Caco-2 (cell line): ENCODE data around the gene SMARCA4. TPM values are rescaled to one million over a fixed set of nuclear protein-coding genes. Genes with fewer than 3 reads are reported as not detected.

Experiments used
- BruUV-seq: library from RNA; stranded (reverse); fragments of 400-500 nt; replicated peaks from 2 replicates; lab custom pipeline; 2021; lab: Mats Ljungman, UMichigan
- CTCF ChIA-PET: fragments of 300-600 bp; sonication (Branson Sonifier 250); formaldehyde crosslinking; loops from one replicate; lab custom pipeline; 2022; ENCODE audit warnings: antibody characterized with exemption; lab: Charles Lee
- POLR2A ChIA-PET: fragments of 300-600 bp; sonication (Branson Sonifier 250); formaldehyde crosslinking; loops from one replicate; lab custom pipeline; 2022; ENCODE audit warnings: antibody characterized with exemption; lab: Charles Lee
- DNase-seq, 2 experiments: peaks; one replicate each; pipeline versions ENCODE4 v3.0.0 to v3.0.0-alpha.2; 2020 to 2022
- H3K27me3 ChIP-seq: replicated peaks from 2 replicates; pipeline ENCODE4 v1.6.0; 2011; ENCODE audit warnings: low read length; ENCODE audit not compliant: control insufficient read depth, insufficient read depth
- H3K36me3 ChIP-seq: 2 replicates; pipeline ENCODE4 v1.5.1; 2011; ENCODE audit warnings: low read length; ENCODE audit not compliant: control insufficient read depth, insufficient read depth
- H3K4me1 ChIP-seq: fragments of 250-450 bp; sonication (Bioruptor Pico); 2 replicates; pipeline ENCODE4 v1.5.1; 2020; ENCODE audit warnings: mild to moderate bottlenecking
- H3K4me3 ChIP-seq: 2 replicates; pipeline ENCODE4 v1.5.1; 2011; ENCODE audit warnings: low read depth, mild to moderate bottlenecking, control low read depth, low read length
- H3K9me3 ChIP-seq: fragments of 250-450 bp; sonication (Bioruptor Pico); 2 replicates; pipeline ENCODE4 v1.5.1; 2020; ENCODE audit warnings: mild to moderate bottlenecking, moderate library complexity
- H3K27ac Mint-ChIP-seq: one replicate; pipeline ENCODE4 v1.8.0; 2022; ENCODE audit warnings: mixed read lengths; ENCODE audit not compliant: unreplicated experiment
- H3K27me3 Mint-ChIP-seq: one replicate; pipeline ENCODE4 v1.8.0; 2022; ENCODE audit warnings: mixed read lengths; ENCODE audit not compliant: insufficient read depth, unreplicated experiment
- H3K36me3 Mint-ChIP-seq: one replicate; pipeline ENCODE4 v1.8.0; 2022; ENCODE audit warnings: mild to moderate bottlenecking, mixed read lengths; ENCODE audit not compliant: insufficient read depth, unreplicated experiment
- H3K4me1 Mint-ChIP-seq: one replicate; pipeline ENCODE4 v1.8.0; 2022; ENCODE audit warnings: low read depth, mixed read lengths; ENCODE audit not compliant: unreplicated experiment
- H3K4me3 Mint-ChIP-seq: one replicate; pipeline ENCODE4 v1.8.0; 2022; ENCODE audit warnings: mild to moderate bottlenecking, moderate library complexity, mixed read lengths; ENCODE audit not compliant: unreplicated experiment
- H3K9me3 Mint-ChIP-seq: one replicate; pipeline ENCODE4 v1.8.0; 2022; ENCODE audit warnings: mixed read lengths; ENCODE audit not compliant: unreplicated experiment
- intact Hi-C: fragments of 100-400 bp; cut with micrococcal nuclease; formaldehyde crosslinking; loops from one replicate; pipeline ENCODE4 v1.10.0; 2022; ENCODE audit not compliant: unreplicated experiment
- total RNA-seq: library from RNA; stranded (reverse); gene quantifications from 2 replicates; pipeline ENCODE4 v1.2.3, GENCODE V29; 2022
- TF ChIP-seq, protein P1 (sequence below), 2 experiments: fragments of 200-600 bp in 1 of 2; IDR thresholded peaks; 1 replicate in 1 of 2; 2 replicates in 1 of 2; pipeline versions ENCODE4 v1.5.1 to v1.8.0; 2011 to 2022; ENCODE audit warnings: antibody characterized with exemption in 1 of 2, control low read depth in 1 of 2, inconsistent platforms in 1 of 2, low read depth in 1 of 2, low read length in 1 of 2, mild to moderate bottlenecking in 1 of 2, moderate library complexity in 1 of 2; ENCODE audit not compliant: insufficient read depth in 1 of 2, severe bottlenecking in 1 of 2, unreplicated experiment in 1 of 2

Gene SMARCA4
- total RNA-seq, 1 experiment from 2014 or later, result 171 TPM

DNA sequence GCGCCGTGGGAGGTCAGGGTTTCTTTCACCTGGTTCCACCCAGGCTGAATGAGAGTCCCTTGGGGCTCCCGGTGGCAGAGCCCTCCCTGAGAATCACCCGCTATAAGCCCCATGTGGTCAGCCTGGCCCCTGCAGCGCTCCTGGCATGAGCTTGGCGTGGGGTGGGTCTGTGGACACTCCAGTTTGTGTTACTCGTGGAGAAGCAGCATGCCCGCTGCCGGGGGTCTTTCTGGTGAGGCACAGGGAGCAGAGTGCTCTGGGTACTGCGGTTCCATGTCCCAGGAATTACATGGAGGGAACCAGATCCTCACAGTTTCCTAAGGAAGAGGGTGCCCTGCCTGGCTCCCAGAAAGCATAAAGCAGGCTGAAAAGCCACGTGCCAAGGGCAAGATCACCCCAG, 62.2 kb downstream of the SMARCA4 start:
- Mint-ChIP-seq H3K9me3 (no peaks in the 10 kb centered on the region), H3K36me3 (peaks cover 71% of the 10 kb centered on the region), H3K27ac (no peak overlapping the region), H3K4me1 (peaks cover 10% of the 10 kb centered on the region), H3K4me3 (no peak overlapping the region), H3K27me3 (no peaks in the 10 kb centered on the region)
- no peak overlapping the region for H3K4me3 ChIP-seq
- no peaks in the 10 kb centered on the region; the same call in none of the 2 replicates for H3K36me3 ChIP-seq
- H3K9me3 ChIP-seq, result no peaks in the 10 kb centered on the region
- DNase-seq, result no peak
- CTCF ChIA-PET, result no interaction called here
- intact Hi-C loops, result no loop called here
- POLR2A ChIA-PET, result no interaction called here
- TF ChIP-seq, protein P1, sequence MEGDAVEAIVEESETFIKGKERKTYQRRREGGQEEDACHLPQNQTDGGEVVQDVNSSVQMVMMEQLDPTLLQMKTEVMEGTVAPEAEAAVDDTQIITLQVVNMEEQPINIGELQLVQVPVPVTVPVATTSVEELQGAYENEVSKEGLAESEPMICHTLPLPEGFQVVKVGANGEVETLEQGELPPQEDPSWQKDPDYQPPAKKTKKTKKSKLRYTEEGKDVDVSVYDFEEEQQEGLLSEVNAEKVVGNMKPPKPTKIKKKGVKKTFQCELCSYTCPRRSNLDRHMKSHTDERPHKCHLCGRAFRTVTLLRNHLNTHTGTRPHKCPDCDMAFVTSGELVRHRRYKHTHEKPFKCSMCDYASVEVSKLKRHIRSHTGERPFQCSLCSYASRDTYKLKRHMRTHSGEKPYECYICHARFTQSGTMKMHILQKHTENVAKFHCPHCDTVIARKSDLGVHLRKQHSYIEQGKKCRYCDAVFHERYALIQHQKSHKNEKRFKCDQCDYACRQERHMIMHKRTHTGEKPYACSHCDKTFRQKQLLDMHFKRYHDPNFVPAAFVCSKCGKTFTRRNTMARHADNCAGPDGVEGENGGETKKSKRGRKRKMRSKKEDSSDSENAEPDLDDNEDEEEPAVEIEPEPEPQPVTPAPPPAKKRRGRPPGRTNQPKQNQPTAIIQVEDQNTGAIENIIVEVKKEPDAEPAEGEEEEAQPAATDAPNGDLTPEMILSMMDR (IDR thresholded peaks at IDR 0.05; ENCODE audit: insufficient read depth in 1 of 2, low read depth in 1 of 2, low read length in 1 of 2, severe bottlenecking in 1 of 2, unreplicated experiment in 1 of 2), result no peak
- no peaks in the 10 kb centered on the region for H3K27me3 ChIP-seq
- peaks cover 7% of the 10 kb centered on the region; the same call in 1 of the 2 replicates for H3K4me1 ChIP-seq
- no TSS peak for BruUV-seq

DNA sequence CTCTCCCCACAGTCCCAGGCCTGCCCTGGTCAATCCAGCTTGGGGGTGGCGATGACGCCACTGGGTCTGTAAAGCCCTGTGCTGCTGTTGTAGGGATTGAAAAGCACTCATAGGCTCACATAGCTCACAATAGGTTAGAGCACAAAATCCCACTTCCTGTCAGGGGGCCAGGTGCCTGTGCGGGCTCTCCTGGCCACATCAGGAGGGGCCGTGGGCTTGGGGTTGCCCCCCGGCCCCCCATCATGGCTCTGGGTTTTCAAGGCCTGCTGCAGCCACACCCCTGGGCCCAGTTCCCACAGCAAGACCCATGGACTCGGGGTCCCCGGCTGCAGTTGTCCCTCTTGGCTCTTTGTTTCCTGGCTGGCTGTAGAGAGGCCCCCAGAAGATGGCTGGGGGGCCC, 62.9 kb downstream of the SMARCA4 start:
- no peaks in the 10 kb centered on the region; the same call in none of the 2 replicates for H3K36me3 ChIP-seq
- H3K36me3 Mint-ChIP-seq, result peaks cover 67% of the 10 kb centered on the region
- peaks cover 1% of the 10 kb centered on the region; the same call in 1 of the 2 replicates for H3K4me1 ChIP-seq
- H3K27me3 Mint-ChIP-seq, result no peaks in the 10 kb centered on the region
- CTCF ChIA-PET, result no interaction called here
- H3K4me3 ChIP-seq, result no peak overlapping the region
- BruUV-seq, result no TSS peak
- intact Hi-C loops, result no loop called here
- no peak for DNase-seq
- no peak overlapping the region for H3K4me3 Mint-ChIP-seq
- no peaks in the 10 kb centered on the region for H3K9me3 Mint-ChIP-seq
- H3K27me3 ChIP-seq, result no peaks in the 10 kb centered on the region
- peaks cover 3% of the 10 kb centered on the region for H3K4me1 Mint-ChIP-seq
- H3K9me3 ChIP-seq, result no peaks in the 10 kb centered on the region
- H3K27ac Mint-ChIP-seq, result no peak overlapping the region
- TF ChIP-seq, protein P1 (IDR thresholded peaks at IDR 0.05; ENCODE audit: insufficient read depth in 1 of 2, low read depth in 1 of 2, low read length in 1 of 2, severe bottlenecking in 1 of 2, unreplicated experiment in 1 of 2), result no peak
- POLR2A ChIA-PET, result no interaction called here

DNA sequence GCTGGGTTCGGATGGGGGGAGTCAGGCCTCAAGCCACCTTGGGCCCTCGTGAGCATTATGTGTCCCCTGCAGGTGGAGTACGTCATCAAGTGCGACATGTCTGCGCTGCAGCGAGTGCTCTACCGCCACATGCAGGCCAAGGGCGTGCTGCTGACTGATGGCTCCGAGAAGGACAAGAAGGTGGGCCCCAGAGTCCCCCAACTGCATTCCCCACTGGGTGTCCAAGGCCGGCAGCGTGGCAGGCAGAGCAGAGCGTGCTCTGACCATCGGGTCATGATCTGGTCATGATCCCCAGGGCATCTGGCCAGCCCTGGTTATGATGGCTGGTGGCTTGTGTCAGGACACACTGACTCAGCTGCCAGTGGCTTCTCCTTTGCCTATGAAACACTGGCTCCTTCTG, 63.4 kb downstream of the SMARCA4 start:
- no peak overlapping the region for H3K4me3 ChIP-seq
- ChIA-PET CTCF (no interaction called here), POLR2A (no interaction called here)
- TF ChIP-seq, protein P1 (IDR thresholded peaks at IDR 0.05; ENCODE audit: insufficient read depth in 1 of 2, low read depth in 1 of 2, low read length in 1 of 2, severe bottlenecking in 1 of 2, unreplicated experiment in 1 of 2), result no peak
- no peaks in the 10 kb centered on the region for H3K9me3 ChIP-seq
- Mint-ChIP-seq H3K4me1 (no peaks in the 10 kb centered on the region), H3K27me3 (no peaks in the 10 kb centered on the region), H3K36me3 (peaks cover 62% of the 10 kb centered on the region), H3K4me3 (no peak overlapping the region), H3K27ac (no peak overlapping the region), H3K9me3 (no peaks in the 10 kb centered on the region)
- intact Hi-C loops, result no loop called here
- H3K27me3 ChIP-seq, result no peaks in the 10 kb centered on the region
- H3K4me1 ChIP-seq, result no peaks in the 10 kb centered on the region
- DNase-seq, result no peak
- BruUV-seq, result no TSS peak
- H3K36me3 ChIP-seq, result no peaks in the 10 kb centered on the region; the same call in none of the 2 replicates
